Dermis microvascular lymphatic vessel endothelial cell (primary cell): ENCODE results near the gene TTC7B. TPM values are rescaled to one million over a fixed set of nuclear protein-coding genes. Genes with fewer than 3 reads are reported as not detected.

Experiments used
- DNase-seq, 2 donors: peaks; one replicate each; pipeline versions ENCODE4 v3.0.0 to v3.0.0-alpha.2; 2010; ENCODE audit warnings: low read depth in 2 of 2
- total RNA-seq: library from RNA; depleted of rRNA; stranded (reverse); fragments of >200 nt; gene quantifications from 2 replicates; pipeline ENCODE4 v1.2.1, GENCODE V29; 2014

Gene TTC7B
- total RNA-seq, 1 donor from 2014 or later: 13.9 TPM

- no peak for DNase-seq
Measured at GRCh38 chr14:90513161-90514014, 302.8 kb downstream of the TTC7B start.

DNA sequence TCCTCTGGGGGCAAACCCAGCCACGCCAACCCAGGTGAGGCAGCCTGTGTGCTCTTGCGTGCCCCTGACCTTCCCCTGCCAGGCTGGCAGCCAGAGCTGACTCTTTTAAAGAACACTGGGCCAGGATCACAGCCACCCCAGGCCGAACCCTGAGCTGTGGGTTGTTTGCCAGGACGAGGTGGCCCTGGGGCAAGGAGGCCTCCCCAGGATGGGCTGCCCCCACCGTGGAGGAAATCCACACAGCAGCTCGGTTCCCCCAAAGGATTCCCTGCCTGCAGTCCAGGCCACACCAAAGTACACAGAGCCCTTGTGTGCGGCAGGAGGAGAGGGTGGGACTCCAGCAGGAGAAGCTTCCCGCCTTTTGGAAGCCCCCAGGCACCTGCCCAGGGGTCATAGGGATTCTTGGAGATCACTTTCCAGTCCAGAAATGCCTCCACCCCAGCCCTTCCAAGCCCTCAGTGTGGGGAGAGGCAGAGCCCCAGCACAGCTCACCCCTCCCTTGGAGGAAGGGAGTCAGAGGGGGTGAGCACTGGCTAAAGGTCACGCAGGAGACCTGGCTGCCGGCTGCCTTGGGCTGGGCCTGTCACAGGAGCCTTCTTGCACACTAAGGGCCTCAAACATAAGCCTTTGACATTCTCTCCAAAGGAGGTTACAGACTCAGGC is 303.8 kb downstream of the TTC7B start:
- DNase-seq: no peak

GRCh38 chr14:90511795-90512328 is 304.4 kb downstream of the TTC7B start:
- DNase-seq: no peak

GRCh38 chr14:90511252-90511651 is 305.0 kb downstream of the TTC7B start:
- DNase-seq: no peak

DNA sequence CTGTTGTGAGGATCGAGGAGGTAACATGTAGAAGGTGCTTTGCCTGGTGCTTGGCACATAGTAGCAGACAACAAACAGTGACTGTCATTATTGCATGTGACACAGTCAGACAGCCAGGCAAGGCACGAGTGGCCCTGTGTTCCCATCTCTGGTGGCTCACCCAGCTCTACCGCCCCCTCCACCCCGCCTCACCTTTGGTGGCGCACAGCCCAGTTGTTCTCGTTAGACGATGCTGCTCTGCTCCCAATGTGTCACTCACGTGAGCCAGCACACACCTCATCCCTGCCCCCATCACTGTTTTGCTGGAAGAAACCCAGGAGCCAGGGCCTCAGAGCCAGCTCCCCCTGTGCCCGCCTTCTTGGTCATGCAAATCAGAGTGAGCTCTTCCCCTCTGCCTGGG is 306.1 kb downstream of the TTC7B start:
- DNase-seq: no peak

DNA sequence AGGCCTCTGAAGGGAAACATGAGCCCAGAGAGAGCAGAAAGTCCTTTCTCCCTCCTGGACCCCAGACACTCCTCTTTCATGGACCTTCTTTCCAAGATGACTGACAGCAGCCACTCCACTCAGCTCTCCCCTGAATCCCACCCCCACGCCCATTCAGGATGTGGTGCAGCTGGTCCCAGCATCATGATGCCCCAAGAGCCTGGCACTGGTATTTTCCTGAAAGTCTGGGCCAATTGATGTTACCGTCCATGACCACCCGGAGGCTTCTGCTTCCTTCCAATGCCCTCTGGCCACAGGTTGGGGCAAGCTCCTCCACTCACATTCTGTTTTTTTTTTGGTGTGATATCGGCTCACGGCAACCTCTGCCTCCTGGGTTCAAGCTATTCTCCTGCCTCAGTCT is 306.8 kb downstream of the TTC7B start:
- DNase-seq: no peak

DNA sequence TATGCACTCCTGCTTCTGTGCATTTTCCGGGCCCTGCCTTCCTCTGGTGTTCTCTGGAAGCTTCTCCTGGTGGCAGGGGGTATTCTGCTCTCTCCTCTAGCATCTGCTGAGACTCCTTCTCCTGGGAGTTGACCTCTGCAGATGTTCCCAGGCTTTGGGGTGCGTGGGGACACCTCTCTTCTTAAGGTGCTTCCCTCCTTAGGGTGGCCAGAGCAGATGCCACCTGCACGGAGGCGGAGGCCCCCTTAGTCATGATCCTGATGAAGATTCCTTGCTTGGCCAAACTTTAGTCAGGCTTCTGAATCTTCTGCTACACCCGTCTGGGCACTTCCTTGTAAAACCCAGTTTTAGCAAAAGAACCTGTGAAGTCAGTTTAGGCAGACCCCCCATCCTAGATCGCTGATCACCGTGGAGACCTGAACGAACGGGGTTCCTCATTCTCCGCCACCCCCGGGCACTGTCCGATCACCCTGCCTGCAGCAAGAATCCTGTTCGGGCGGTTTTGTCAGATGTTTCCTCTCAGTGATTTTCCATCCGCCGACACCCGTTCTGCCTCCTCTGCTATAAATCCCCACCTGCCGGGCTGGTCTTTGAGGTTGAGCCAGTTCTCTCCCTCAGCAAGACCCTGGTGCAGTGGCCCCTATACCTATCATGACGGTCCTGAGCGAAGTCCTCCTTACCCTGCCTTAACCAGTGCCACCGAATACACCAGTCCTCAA is 307.5 kb downstream of the TTC7B start:
- peak; percentile 21 to 53 for DNase-seq

DNA sequence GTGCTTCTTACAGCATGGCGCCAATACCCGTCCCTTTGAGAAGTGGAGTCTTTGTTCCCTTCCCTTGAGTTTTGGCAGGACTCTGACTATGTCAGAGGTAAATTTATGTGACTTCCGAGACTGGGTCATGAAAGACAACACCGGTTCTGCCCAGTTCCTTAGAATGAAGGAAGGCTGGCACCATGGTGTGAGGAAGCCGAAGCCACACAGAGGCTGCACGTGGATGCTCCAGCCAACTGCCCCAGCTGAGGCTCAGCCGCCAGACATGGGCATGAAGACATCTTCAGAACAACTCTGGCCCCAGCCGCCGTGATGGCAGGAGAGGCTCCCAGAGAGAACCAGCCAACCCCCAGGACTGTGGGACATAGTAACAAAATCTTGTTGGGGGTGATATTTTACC is 308.2 kb downstream of the TTC7B start:
- DNase-seq: no peak

DNA sequence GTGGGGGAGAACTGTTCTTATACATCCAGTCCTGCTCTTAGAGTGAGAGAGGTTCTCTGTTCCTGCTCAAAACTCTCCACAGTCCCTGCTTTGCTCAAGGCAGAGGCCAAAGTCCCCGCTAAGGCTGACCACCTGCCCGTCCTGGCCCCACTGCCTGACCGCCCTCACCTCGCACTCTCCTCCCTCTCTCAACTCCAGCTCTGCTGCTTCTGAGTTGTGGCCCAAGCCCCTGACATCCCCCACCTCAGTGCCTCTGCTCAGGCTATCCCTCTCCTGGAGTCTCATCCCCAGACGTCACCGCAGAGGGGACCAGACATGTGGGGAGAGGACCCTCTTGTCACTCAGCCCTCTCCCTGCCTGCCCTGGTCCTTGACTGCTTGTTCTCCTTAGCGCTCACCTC is 308.8 kb downstream of the TTC7B start:
- DNase-seq: no peak

- no peak for DNase-seq
Measured at GRCh38 chr14:90506748-90507147, 309.5 kb downstream of the TTC7B start.

DNA sequence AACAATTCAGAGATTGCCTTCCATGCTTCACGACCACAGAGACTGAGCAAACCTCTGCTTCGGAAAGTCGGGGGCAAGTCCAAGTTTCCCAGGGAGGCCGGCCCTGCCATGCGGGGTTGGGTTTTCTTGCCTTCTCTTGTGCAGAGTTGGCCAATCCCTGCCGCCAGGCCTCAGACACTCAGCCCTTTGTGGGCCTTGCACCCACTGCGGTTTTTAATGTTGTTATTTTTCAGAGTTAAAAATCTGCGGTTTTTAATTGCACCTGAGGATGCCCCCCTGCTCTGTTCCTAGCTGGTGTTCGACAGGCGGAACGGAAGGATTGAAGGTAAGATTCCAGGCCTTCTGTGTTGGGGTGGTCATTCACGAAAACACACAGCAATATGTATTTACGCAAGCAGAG is 310.7 kb downstream of the TTC7B start:
- no peak for DNase-seq

GRCh38 chr14:90504643-90505042 is 311.6 kb downstream of the TTC7B start:
- DNase-seq: no peak

DNA sequence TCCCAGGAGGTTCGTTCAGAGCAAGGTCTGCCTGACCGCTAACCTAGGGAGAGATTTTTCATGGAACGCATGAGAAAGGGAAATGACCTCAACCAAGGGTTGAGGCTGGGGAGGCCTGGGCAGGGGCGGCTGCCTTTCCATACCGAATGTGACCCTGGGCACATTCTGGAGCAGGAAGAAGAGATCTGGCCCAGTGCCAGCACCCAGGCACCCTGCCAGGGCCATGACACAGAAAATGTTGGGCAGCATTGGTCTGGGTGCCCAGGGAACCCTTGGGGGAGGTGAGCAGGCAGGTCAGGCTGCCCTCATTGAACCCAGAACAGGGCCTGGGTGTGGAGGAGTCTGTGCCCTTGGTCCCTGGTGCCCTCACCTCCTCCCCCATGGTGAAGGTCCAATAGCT is 312.6 kb downstream of the TTC7B start:
- no peak for DNase-seq

- no peak for DNase-seq
Measured at GRCh38 chr14:90502760-90503159, 313.5 kb downstream of the TTC7B start.

DNA sequence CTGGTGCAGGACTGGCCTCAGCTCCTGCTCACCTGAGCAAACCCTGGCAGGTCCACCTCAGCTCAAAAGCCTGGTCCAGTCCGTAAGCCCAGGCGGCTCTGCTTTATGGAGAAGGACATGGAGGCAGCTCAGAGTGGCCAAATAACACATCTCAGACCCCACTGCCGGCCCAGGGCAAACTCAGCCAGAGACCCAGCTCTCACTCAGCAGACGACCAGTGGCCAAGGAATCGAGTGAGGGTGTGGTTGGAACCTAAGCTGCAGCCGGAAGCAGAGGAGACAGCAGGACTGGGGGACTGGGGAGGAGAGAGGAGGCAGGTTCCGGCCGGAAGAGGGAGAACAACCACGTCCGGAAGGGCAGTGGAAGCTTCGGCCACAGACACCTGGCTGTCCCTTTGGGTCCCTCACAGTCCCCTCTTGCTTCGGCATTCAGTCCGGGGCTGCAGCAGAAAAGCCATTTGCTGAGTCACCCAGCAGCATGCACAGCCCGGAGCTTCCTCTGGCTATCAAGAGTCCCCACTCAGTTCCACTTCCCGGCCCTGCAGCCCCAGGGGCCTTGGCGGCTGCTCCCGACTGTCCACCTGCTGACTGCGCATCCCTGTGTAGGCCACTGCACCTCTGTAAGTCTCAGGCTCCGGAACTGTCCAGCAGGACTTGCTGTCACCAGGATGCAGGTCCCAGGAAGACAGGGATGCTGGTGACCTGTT is 315.4 kb downstream of the TTC7B start:
- DNase-seq: no peak

- DNase-seq: no peak
Measured at GRCh38 chr14:90499908-90500664, 316.1 kb downstream of the TTC7B start.

GRCh38 chr14:90499121-90499520 is 317.1 kb downstream of the TTC7B start:
- DNase-seq: no peak

DNA sequence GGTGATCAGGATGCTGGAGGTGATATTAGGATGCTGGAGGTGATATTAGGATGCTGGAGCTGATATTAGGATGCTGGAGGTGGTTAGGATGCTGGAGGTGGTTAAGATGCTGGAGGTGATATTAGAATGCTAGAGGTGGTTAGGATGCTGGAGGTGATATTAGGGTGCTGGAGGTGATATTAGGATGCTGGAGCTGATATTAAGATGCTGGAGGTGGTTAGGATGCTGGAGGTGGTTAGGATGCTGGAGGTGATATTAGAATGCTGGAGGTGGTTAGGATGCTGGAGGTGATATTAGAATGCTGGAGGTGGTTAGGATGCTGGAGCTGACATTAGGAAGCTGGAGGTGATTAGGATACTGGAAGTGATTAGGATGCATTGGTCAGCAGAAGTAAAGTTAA is 318.0 kb downstream of the TTC7B start:
- DNase-seq: no peak

GRCh38 chr14:90496379-90496778 is 319.9 kb downstream of the TTC7B start:
- DNase-seq: no peak

GRCh38 chr14:90495357-90496276 is 320.6 kb downstream of the TTC7B start:
- peak; percentile 59 to 82 for DNase-seq
